ENCODE measurements around the gene SMIM7. TPM values are rescaled to one million over a fixed set of nuclear protein-coding genes. Genes with fewer than 3 reads are reported as not detected.

SMIM7 gene
- total RNA-seq, 6 experiments from 2014 or later, result 34.7 to 76.5 (median 41.2) TPM

DNA sequence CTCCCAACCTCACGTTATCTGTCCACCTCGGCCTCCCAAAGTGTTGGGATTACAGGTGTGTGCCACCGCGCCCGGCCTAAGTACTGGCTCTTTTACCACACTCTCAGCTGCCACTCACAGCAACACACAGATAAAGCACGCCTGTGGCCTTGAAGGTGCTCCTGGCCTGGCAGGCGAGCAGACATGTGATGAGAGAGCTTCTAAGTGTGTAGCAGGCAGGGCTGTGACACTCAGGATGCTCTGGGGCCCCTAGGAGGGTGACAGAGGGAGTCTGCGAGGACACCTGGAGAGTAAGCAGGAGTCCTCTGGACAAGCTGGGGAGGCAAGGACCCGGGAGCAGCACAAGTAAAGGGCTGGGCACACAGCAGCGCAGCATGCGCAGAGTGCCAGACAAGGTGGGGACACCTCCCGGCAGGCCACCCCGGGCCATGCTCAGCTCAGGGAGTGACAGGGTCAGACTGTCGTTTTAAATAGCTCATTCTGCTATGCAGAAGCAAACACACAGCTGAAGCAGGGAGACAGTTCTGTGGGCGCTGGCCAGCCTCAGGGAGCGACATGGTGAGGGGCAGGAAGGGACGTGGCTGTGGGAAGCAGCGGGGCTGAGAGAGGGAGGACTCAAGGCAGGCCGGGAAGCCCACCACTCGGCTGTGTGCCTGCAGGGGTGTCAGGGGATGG is 58.4 kb downstream of the SMIM7 start:
- Histone ChIP-seq H3K27me3 (no peaks in the 10 kb centered on the region), H3K27ac (no peak overlapping the region), H3K4me3 (no peak overlapping the region), H3K4me1 (peaks cover 0 to 11% (median 3%) of the 10 kb centered on the region in 4 donors), H3K9me3 (no peaks in the 10 kb centered on the region), H3K36me3 (no peaks in the 10 kb centered on the region)
- WGBS (ENCODE audit: insufficient coverage, low coverage, low lambda C conversion rate, missing lambda C conversion rate), result 100% methylated on average over 3 of the region's 20 CpGs
- ATAC-seq (no peak), DNase-seq (no peak)
- TF ChIP-seq, protein P1, sequence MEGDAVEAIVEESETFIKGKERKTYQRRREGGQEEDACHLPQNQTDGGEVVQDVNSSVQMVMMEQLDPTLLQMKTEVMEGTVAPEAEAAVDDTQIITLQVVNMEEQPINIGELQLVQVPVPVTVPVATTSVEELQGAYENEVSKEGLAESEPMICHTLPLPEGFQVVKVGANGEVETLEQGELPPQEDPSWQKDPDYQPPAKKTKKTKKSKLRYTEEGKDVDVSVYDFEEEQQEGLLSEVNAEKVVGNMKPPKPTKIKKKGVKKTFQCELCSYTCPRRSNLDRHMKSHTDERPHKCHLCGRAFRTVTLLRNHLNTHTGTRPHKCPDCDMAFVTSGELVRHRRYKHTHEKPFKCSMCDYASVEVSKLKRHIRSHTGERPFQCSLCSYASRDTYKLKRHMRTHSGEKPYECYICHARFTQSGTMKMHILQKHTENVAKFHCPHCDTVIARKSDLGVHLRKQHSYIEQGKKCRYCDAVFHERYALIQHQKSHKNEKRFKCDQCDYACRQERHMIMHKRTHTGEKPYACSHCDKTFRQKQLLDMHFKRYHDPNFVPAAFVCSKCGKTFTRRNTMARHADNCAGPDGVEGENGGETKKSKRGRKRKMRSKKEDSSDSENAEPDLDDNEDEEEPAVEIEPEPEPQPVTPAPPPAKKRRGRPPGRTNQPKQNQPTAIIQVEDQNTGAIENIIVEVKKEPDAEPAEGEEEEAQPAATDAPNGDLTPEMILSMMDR (IDR thresholded peaks at IDR 0.05), result no peak
- no peak for TF ChIP-seq POLR2A (IDR thresholded peaks at IDR 0.05)
- intact Hi-C loops (cut with DNase I), result no loop called here

DNA sequence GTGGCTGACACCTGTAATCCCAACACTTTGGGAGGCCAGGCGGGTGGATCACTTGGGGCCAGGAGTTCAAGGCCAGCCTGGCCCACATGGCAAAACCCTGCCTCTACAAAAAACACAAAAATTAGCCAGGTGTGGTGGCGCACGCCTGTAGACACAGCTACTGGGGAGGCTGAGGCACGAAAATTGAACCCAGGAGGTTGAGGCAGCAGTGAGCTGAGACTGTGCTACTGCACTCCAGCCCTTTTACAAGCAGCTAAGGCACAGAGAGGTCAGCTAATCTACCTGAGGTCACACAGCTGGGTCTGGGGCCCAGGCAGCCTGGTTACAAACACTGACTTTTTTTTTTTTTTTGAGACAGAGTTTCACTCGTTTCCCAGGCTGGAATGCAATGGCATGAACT is 59.1 kb downstream of the SMIM7 start:
- intact Hi-C loops (cut with DNase I), result no loop called here
- H3K27ac ChIP-seq, result no peak overlapping the region
- TF ChIP-seq, protein P1 (IDR thresholded peaks at IDR 0.05), result no peak
- TF ChIP-seq POLR2A (IDR thresholded peaks at IDR 0.05), result no peak
- DNase-seq, result no peak
- 89% methylated on average over 4 of the region's 5 CpGs for WGBS (ENCODE audit: insufficient coverage, low coverage, low lambda C conversion rate, missing lambda C conversion rate)
- H3K36me3 ChIP-seq, result no peaks in the 10 kb centered on the region
- no peak overlapping the region for H3K4me3 ChIP-seq
- H3K27me3 ChIP-seq, result no peaks in the 10 kb centered on the region
- no peaks in the 10 kb centered on the region for H3K9me3 ChIP-seq
- peaks cover 0 to 8% (median 3%) of the 10 kb centered on the region in 4 donors for H3K4me1 ChIP-seq
- ATAC-seq, result no peak

DNA sequence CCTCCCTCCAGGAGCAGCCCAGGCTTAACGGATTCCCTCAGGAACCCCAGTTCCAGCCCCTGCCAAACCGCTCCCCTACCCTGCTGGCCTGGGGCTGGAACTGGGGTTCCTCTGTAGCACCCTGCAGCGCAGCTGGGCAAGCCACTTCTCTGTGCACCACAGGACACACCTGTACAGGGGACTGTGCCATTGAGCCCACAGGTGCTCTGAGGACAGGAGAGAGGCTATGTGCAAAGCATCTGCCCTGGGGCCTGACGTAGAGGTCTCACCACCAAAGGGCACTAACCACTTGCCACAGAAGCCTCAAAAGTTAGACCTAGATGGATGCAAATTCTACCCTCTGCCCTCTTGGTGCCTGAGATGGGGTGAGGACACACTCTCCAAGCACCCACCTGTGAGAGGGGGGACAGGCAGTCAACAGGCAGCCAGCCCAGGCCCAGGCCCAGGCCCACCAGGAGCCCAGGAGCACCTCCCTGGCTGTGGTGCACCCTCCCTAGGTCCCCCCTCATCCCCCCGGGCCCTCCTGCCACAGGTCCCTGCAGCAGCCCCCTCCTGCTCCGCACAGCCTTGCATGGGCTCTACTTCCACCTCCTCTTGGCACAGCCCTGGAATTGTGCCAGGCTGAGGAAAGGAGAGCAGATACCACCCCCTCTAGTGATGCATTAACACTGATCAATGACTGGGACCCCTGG is 60.1 kb downstream of the SMIM7 start:
- no peaks in the 10 kb centered on the region for H3K27me3 ChIP-seq
- no peaks in the 10 kb centered on the region for H3K9me3 ChIP-seq
- 80% methylated on average over 2 of the region's 6 CpGs for WGBS (ENCODE audit: insufficient coverage, low coverage, low lambda C conversion rate, missing lambda C conversion rate)
- ATAC-seq (peak in 1 of 4 donors; percentile 9), DNase-seq (no peak)
- H3K4me1 ChIP-seq, result peaks cover 0 to 4% (median 0%) of the 10 kb centered on the region in 4 donors
- TF ChIP-seq POLR2A (IDR thresholded peaks at IDR 0.05), result no peak
- TF ChIP-seq, protein P1 (IDR thresholded peaks at IDR 0.05), result no peak
- no peaks in the 10 kb centered on the region for H3K36me3 ChIP-seq
- intact Hi-C loops (cut with DNase I), result no loop called here
- H3K4me3 ChIP-seq, result no peak overlapping the region
- H3K27ac ChIP-seq, result no peak overlapping the region

DNA sequence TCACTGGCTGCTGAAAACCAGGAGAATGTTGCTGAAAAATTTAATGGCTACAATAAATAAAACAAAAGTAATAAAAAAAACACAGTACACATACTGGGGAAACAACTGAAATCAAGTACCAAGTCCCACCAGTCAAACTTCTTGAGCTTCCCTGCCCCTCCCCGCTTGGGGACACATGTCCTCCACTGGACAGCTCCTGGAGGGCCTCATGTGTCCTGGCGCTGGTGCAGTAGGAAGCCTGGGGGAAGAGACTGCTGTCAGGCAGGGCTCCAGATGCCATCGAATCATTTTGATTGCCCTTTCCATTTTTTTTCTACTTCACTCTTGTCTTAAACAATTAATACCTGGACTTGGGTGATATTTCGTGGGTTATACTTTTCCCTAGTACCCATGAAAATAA is 61.1 kb downstream of the SMIM7 start:
- no peak for DNase-seq
- Histone ChIP-seq H3K9me3 (no peaks in the 10 kb centered on the region), H3K4me1 (peaks cover 0 to 4% (median 0%) of the 10 kb centered on the region in 4 donors), H3K36me3 (no peaks in the 10 kb centered on the region), H3K27me3 (no peaks in the 10 kb centered on the region), H3K4me3 (no peak overlapping the region), H3K27ac (no peak overlapping the region)
- 69% methylated on average over 4 of the region's 4 CpGs for WGBS (ENCODE audit: insufficient coverage, low coverage, low lambda C conversion rate, missing lambda C conversion rate)
- no peak for ATAC-seq
- intact Hi-C loops (cut with DNase I), result no loop called here
- TF ChIP-seq, protein P1 (IDR thresholded peaks at IDR 0.05), result no peak
- TF ChIP-seq POLR2A (IDR thresholded peaks at IDR 0.05), result no peak
